K562 (cell line): ENCODE data around the gene GFI1B. TPM values are rescaled to one million over a fixed set of nuclear protein-coding genes. Genes with fewer than 3 reads are reported as not detected.

Experiments
- AFF1 ChIP-seq, 2 experiments: fragments of 450-650 bp; IDR thresholded peaks; 2 replicates each; pipeline ENCODE4 v1.6.1; 2018; ENCODE audit warnings: mild to moderate bottlenecking in 2 of 2, low read depth in 1 of 2; ENCODE audit not compliant: partially characterized antibody in 2 of 2
- BDP1 ChIP-seq: IDR thresholded peaks from 3 replicates; pipeline ENCODE4 v1.6.1; 2011; ENCODE audit not compliant: insufficient read length, insufficient read depth
- EP300 ChIP-seq: IDR thresholded peaks from 2 replicates; pipeline ENCODE4 v1.6.1; 2012; ENCODE audit warnings: low read length, improper control_type of control experiment
- KLF10 ChIP-seq: fragments of 250-450 bp; sonication (Bioruptor Pico); IDR thresholded peaks from 2 replicates; pipeline ENCODE4 v1.6.1; 2021; ENCODE audit warnings: matching md5 sums
- KLF13 ChIP-seq: fragments of 450-650 bp; IDR thresholded peaks from 2 replicates; pipeline ENCODE4 v1.6.1; 2016; ENCODE audit warnings: missing genetic modification characterization, low read depth, mild to moderate bottlenecking, missing compliant biosample characterization, moderate library complexity, borderline replicate concordance
- MAZ ChIP-seq, 2 experiments: fragments of 450-650 bp in 1 of 2; sonication (generic) in 1 of 2; formaldehyde crosslinking; IDR thresholded peaks in 1 of 2; conservative IDR thresholded peaks in 1 of 2; 2 replicates each; pipeline versions ENCODE4 v1.4.0 to v1.5.0; 2020; ENCODE audit warnings: mild to moderate bottlenecking in 1 of 2, missing genetic modification reagents in 1 of 2
- MIER1 ChIP-seq: fragments of 450-650 bp; IDR thresholded peaks from 2 replicates; pipeline ENCODE4 v1.6.1; 2016; ENCODE audit warnings: antibody characterized with exemption, mild to moderate bottlenecking, low read depth
- PCBP1 ChIP-seq: fragments of 200-400 bp; formaldehyde crosslinking; IDR thresholded peaks from 2 replicates; pipeline ENCODE4 v1.6.1; 2018; ENCODE audit warnings: mild to moderate bottlenecking, low read depth, low read length; ENCODE audit not compliant: poor library complexity, severe bottlenecking
- RHOXF2B ChIP-seq: fragments of 250-450 bp; sonication (Bioruptor Pico); conservative IDR thresholded peaks from 2 replicates; pipeline ENCODE4 v1.5.1; 2021
- SMARCA5 ChIP-seq: fragments of 450-650 bp; IDR thresholded peaks from 2 replicates; pipeline ENCODE4 v1.6.1; 2016
- THRA ChIP-seq: fragments of 450-650 bp; IDR thresholded peaks from 2 replicates; pipeline ENCODE4 v1.6.1; 2017; ENCODE audit warnings: mild to moderate bottlenecking, moderate library complexity
- ZFX ChIP-seq: sonication (generic); formaldehyde crosslinking; IDR thresholded peaks from 2 replicates; pipeline ENCODE4 v1.8.0; 2022; ENCODE audit warnings: mild to moderate bottlenecking, missing genetic modification reagents, moderate library complexity
- ZNF436 ChIP-seq: fragments of 250-450, 450-650 bp; sonication (Bioruptor Pico); formaldehyde crosslinking; IDR thresholded peaks from 2 replicates; pipeline ENCODE4 v1.7.0; 2020; ENCODE audit warnings: mild to moderate bottlenecking
- ZNF77 ChIP-seq: fragments of 250-450 bp; sonication (Bioruptor Pico); IDR thresholded peaks from 2 replicates; pipeline ENCODE4 v1.5.0; 2020
- polyA plus RNA-seq, 8 experiments: library from polyadenylated mRNA; depleted of rRNA in 4 of 8; stranded (reverse) in 5 of 8; unstranded in 3 of 8; fragments of >200 nt; fragmentation: Nextera tagmentation in 2 of 8; fragmentation: Illumina TruSeq in 1 of 8; extraction: Ambion mirVana in 2 of 8; extraction: Trizol in 1 of 8; gene quantifications; 2 replicates each; pipeline versions ENCODE4 v1.2.1 to v1.2.3, GENCODE V29; 2011 to 2014; ENCODE audit warnings: inconsistent platforms in 1 of 8, missing spikeins in 1 of 8
- total RNA-seq, 7 experiments: library from RNA; depleted of rRNA in 6 of 7; stranded (reverse); fragments of >200 nt in 6 of 7; fragmentation: Illumina TruSeq in 2 of 7; extraction: Trizol in 2 of 7; gene quantifications; 2 replicates each; pipeline versions ENCODE4 v1.2.1 to v1.2.3, GENCODE V29; 2011 to 2021; ENCODE audit warnings: low replicate concordance in 1 of 7
- TF ChIP-seq, protein P1 (sequence below): fragments of 250-450 bp; sonication (Bioruptor Pico); IDR thresholded peaks from 2 replicates; pipeline ENCODE4 v1.4.0; 2020

The GFI1B gene
- total and polyA plus RNA-seq, 9 of the 15 experiments (the other 6 are each of a cell fraction or from before 2014, with no cell fraction given), result 8.0 to 75.7 (median 34.5) TPM

- TF ChIP-seq MAZ (CRISPR knock-in tag; conservative IDR thresholded peaks at IDR 0.05 in 1 of 2, IDR thresholded peaks at IDR 0.05 in 1 of 2), result peak; percentile 82 to 96
- peak; percentile 39 for TF ChIP-seq ZFX (CRISPR knock-in tag)
- peak in 1 of 2 experiments; percentile 74 for TF ChIP-seq AFF1 (IDR thresholded peaks at IDR 0.05; ENCODE audit: low read depth in 1 of 2, partially characterized antibody in 2 of 2)
- TF ChIP-seq ZNF436 (CRISPR knock-in tag), result peak; percentile 58; the same call in 1 of the 2 replicates
- no peak for TF ChIP-seq THRA
- no peak for TF ChIP-seq PCBP1
- no peak for TF ChIP-seq KLF10 (CRISPR knock-in tag)
- TF ChIP-seq MIER1, result no peak
- TF ChIP-seq KLF13 (tag), result no peak
- 0 out of 2 replicates have a peak, but pooled peaks have one; percentile 15 for TF ChIP-seq ZNF77 (CRISPR knock-in tag)
- TF ChIP-seq BDP1, result no peak
- peak; percentile 85 for TF ChIP-seq EP300
- TF ChIP-seq, protein P1, sequence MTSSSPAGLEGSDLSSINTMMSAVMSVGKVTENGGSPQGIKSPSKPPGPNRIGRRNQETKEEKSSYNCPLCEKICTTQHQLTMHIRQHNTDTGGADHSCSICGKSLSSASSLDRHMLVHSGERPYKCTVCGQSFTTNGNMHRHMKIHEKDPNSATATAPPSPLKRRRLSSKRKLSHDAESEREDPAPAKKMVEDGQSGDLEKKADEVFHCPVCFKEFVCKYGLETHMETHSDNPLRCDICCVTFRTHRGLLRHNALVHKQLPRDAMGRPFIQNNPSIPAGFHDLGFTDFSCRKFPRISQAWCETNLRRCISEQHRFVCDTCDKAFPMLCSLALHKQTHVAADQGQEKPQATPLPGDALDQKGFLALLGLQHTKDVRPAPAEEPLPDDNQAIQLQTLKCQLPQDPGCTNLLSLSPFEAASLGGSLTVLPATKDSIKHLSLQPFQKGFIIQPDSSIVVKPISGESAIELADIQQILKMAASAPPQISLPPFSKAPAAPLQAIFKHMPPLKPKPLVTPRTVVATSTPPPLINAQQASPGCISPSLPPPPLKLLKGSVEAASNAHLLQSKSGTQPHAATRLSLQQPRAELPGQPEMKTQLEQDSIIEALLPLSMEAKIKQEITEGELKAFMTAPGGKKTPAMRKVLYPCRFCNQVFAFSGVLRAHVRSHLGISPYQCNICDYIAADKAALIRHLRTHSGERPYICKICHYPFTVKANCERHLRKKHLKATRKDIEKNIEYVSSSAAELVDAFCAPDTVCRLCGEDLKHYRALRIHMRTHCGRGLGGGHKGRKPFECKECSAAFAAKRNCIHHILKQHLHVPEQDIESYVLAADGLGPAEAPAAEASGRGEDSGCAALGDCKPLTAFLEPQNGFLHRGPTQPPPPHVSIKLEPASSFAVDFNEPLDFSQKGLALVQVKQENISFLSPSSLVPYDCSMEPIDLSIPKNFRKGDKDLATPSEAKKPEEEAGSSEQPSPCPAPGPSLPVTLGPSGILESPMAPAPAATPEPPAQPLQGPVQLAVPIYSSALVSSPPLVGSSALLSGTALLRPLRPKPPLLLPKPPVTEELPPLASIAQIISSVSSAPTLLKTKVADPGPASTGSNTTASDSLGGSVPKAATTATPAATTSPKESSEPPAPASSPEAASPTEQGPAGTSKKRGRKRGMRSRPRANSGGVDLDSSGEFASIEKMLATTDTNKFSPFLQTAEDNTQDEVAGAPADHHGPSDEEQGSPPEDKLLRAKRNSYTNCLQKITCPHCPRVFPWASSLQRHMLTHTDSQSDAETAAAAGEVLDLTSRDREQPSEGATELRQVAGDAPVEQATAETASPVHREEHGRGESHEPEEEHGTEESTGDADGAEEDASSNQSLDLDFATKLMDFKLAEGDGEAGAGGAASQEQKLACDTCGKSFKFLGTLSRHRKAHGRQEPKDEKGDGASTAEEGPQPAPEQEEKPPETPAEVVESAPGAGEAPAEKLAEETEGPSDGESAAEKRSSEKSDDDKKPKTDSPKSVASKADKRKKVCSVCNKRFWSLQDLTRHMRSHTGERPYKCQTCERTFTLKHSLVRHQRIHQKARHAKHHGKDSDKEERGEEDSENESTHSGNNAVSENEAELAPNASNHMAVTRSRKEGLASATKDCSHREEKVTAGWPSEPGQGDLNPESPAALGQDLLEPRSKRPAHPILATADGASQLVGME (CRISPR knock-in tag), result no peak
- TF ChIP-seq RHOXF2B (CRISPR knock-in tag), result 0 out of 2 replicates have a peak, but pooled peaks have one; percentile 32
- peak; percentile 51; the same call in 1 of the 2 replicates for TF ChIP-seq SMARCA5
Observed at GRCh38 chr9:132984202-132985070, 5.9 kb downstream of the GFI1B start (continued).
